ENCODE measurements around the gene AKAP13. TPM values are rescaled to one million over a fixed set of nuclear protein-coding genes. Genes with fewer than 3 reads are reported as not detected.

Gene AKAP13
- total and polyA plus RNA-seq, 5 donors from 2014 or later, result 106 to 482 (median 112) TPM

- DNase-seq, result no peak
- peak overlapping the region in 2 of 3 donors; percentile 6 to 69 for H3K27ac Mint-ChIP-seq
- H3K4me1 Mint-ChIP-seq, result peaks cover 29 to 58% (median 47%) of the 10 kb centered on the region in 4 donors
These were observed 217.8 kb downstream of the AKAP13 start for GRCh38 chr15:85598219-85598618.

GRCh38 chr15:85598718-85599398 is 218.5 kb downstream of the AKAP13 start:
- no peak overlapping the region for H3K27ac ChIP-seq (ENCODE audit: insufficient read depth, low read length, poor library complexity, severe bottlenecking)
- H3K4me3 Mint-ChIP-seq, result no peak overlapping the region

More at GRCh38 chr15:85598219-85598618, 217.8 kb downstream of the AKAP13 start:
- no peaks in the 10 kb centered on the region for H3K27me3 Mint-ChIP-seq
- H3K36me3 Mint-ChIP-seq, result peaks cover 3% of the 10 kb centered on the region
- H3K36me3 ChIP-seq (ENCODE audit: control insufficient read depth, insufficient read depth, low read length), result peaks cover 12% of the 10 kb centered on the region
- no peak overlapping the region for H3K4me3 ChIP-seq (ENCODE audit: low read depth, low read length)
- no peaks in the 10 kb centered on the region for H3K9me3 ChIP-seq (ENCODE audit: control insufficient read depth in 2 of 2, low read length in 2 of 2)
- H3K4me1 ChIP-seq (ENCODE audit: control insufficient read depth, insufficient read depth, low read length, poor library complexity, severe bottlenecking), result peaks cover 20% of the 10 kb centered on the region
- no peak for ATAC-seq (ENCODE audit: low read depth in 2 of 2)
- H3K4me3 Mint-ChIP-seq, result peak overlapping the region in 1 of 4 donors; percentile 3
- H3K27ac ChIP-seq (ENCODE audit: insufficient read depth, low read length, poor library complexity, severe bottlenecking), result no peak overlapping the region
- no peaks in the 10 kb centered on the region for H3K9me3 Mint-ChIP-seq
- no peaks in the 10 kb centered on the region for H3K27me3 ChIP-seq (ENCODE audit: control insufficient read depth, insufficient read depth, low read length)

GRCh38 chr15:85600001-85600400 is 219.6 kb downstream of the AKAP13 start:
- H3K4me3 Mint-ChIP-seq, result no peak overlapping the region
- Histone ChIP-seq H3K4me1 (ENCODE audit: control insufficient read depth, insufficient read depth, low read length, poor library complexity, severe bottlenecking) (peaks cover 20% of the 10 kb centered on the region), H3K27ac (ENCODE audit: insufficient read depth, low read length, poor library complexity, severe bottlenecking) (no peak overlapping the region), H3K4me3 (ENCODE audit: low read depth, low read length) (no peak overlapping the region), H3K9me3 (ENCODE audit: control insufficient read depth in 2 of 2, low read length in 2 of 2) (no peaks in the 10 kb centered on the region), H3K36me3 (ENCODE audit: control insufficient read depth, insufficient read depth, low read length) (peaks cover 21% of the 10 kb centered on the region), H3K27me3 (ENCODE audit: control insufficient read depth, insufficient read depth, low read length) (no peaks in the 10 kb centered on the region)
- ATAC-seq (ENCODE audit: low read depth in 2 of 2) (no peak), DNase-seq (no peak)
- peaks cover 28 to 64% (median 45%) of the 10 kb centered on the region in 4 donors for H3K4me1 Mint-ChIP-seq
- no peaks in the 10 kb centered on the region for H3K9me3 Mint-ChIP-seq
- H3K27me3 Mint-ChIP-seq, result no peaks in the 10 kb centered on the region
- H3K27ac Mint-ChIP-seq, result peak overlapping the region in 1 of 3 donors; percentile 8
- peaks cover 12% of the 10 kb centered on the region for H3K36me3 Mint-ChIP-seq

More at GRCh38 chr15:85598718-85599398, 218.5 kb downstream of the AKAP13 start:
- Mint-ChIP-seq H3K27ac (no peak overlapping the region), H3K9me3 (no peaks in the 10 kb centered on the region), H3K27me3 (no peaks in the 10 kb centered on the region), H3K36me3 (peaks cover 8% of the 10 kb centered on the region), H3K4me1 (peaks cover 31 to 59% (median 50%) of the 10 kb centered on the region in 4 donors)
- peaks cover 20% of the 10 kb centered on the region for H3K4me1 ChIP-seq (ENCODE audit: control insufficient read depth, insufficient read depth, low read length, poor library complexity, severe bottlenecking)
- H3K27me3 ChIP-seq (ENCODE audit: control insufficient read depth, insufficient read depth, low read length), result no peaks in the 10 kb centered on the region
- H3K9me3 ChIP-seq (ENCODE audit: control insufficient read depth in 2 of 2, low read length in 2 of 2), result no peaks in the 10 kb centered on the region
- no peak for DNase-seq
- no peak for ATAC-seq (ENCODE audit: low read depth in 2 of 2)
- no peak overlapping the region for H3K4me3 ChIP-seq (ENCODE audit: low read depth, low read length)
- peaks cover 18% of the 10 kb centered on the region for H3K36me3 ChIP-seq (ENCODE audit: control insufficient read depth, insufficient read depth, low read length)

GRCh38 chr15:85603160-85603559 is 222.8 kb downstream of the AKAP13 start:
- Histone ChIP-seq H3K4me3 (ENCODE audit: low read depth, low read length) (no peak overlapping the region), H3K27me3 (ENCODE audit: control insufficient read depth, insufficient read depth, low read length) (no peaks in the 10 kb centered on the region), H3K27ac (ENCODE audit: insufficient read depth, low read length, poor library complexity, severe bottlenecking) (no peak overlapping the region), H3K36me3 (ENCODE audit: control insufficient read depth, insufficient read depth, low read length) (peaks cover 25% of the 10 kb centered on the region), H3K4me1 (ENCODE audit: control insufficient read depth, insufficient read depth, low read length, poor library complexity, severe bottlenecking) (peaks cover 12% of the 10 kb centered on the region), H3K9me3 (ENCODE audit: control insufficient read depth in 2 of 2, low read length in 2 of 2) (no peaks in the 10 kb centered on the region)
- no peaks in the 10 kb centered on the region for H3K9me3 Mint-ChIP-seq
- no peaks in the 10 kb centered on the region for H3K27me3 Mint-ChIP-seq
- H3K27ac Mint-ChIP-seq, result peak overlapping the region in 1 of 3 donors; percentile 2
- H3K36me3 Mint-ChIP-seq, result peaks cover 18% of the 10 kb centered on the region
- DNase-seq (no peak), ATAC-seq (ENCODE audit: low read depth in 2 of 2) (no peak)
- H3K4me3 Mint-ChIP-seq, result peak overlapping the region in 1 of 4 donors; percentile 66
- peaks cover 28 to 37% (median 35%) of the 10 kb centered on the region in 4 donors for H3K4me1 Mint-ChIP-seq

GRCh38 chr15:85603703-85604102 is 223.3 kb downstream of the AKAP13 start:
- Histone ChIP-seq H3K36me3 (ENCODE audit: control insufficient read depth, insufficient read depth, low read length) (peaks cover 23% of the 10 kb centered on the region), H3K27me3 (ENCODE audit: control insufficient read depth, insufficient read depth, low read length) (no peaks in the 10 kb centered on the region), H3K27ac (ENCODE audit: insufficient read depth, low read length, poor library complexity, severe bottlenecking) (no peak overlapping the region), H3K4me1 (ENCODE audit: control insufficient read depth, insufficient read depth, low read length, poor library complexity, severe bottlenecking) (peaks cover 12% of the 10 kb centered on the region), H3K9me3 (ENCODE audit: control insufficient read depth in 2 of 2, low read length in 2 of 2) (no peaks in the 10 kb centered on the region), H3K4me3 (ENCODE audit: low read depth, low read length) (no peak overlapping the region)
- Mint-ChIP-seq H3K36me3 (peaks cover 17% of the 10 kb centered on the region), H3K4me3 (peak overlapping the region in 1 of 4 donors; percentile 66), H3K27ac (peak overlapping the region in 1 of 3 donors; percentile 2), H3K27me3 (no peaks in the 10 kb centered on the region), H3K9me3 (no peaks in the 10 kb centered on the region), H3K4me1 (peaks cover 28 to 34% (median 33%) of the 10 kb centered on the region in 4 donors)
- ATAC-seq (ENCODE audit: low read depth in 2 of 2) (no peak), DNase-seq (no peak)

GRCh38 chr15:85604194-85604593 is 223.8 kb downstream of the AKAP13 start:
- Mint-ChIP-seq H3K27ac (peak overlapping the region in 1 of 3 donors; percentile 41), H3K27me3 (no peaks in the 10 kb centered on the region), H3K4me3 (no peak overlapping the region), H3K36me3 (peaks cover 17% of the 10 kb centered on the region), H3K9me3 (no peaks in the 10 kb centered on the region), H3K4me1 (peaks cover 28 to 34% (median 32%) of the 10 kb centered on the region in 4 donors)
- H3K27ac ChIP-seq (ENCODE audit: insufficient read depth, low read length, poor library complexity, severe bottlenecking), result no peak overlapping the region
- peaks cover 23% of the 10 kb centered on the region for H3K36me3 ChIP-seq (ENCODE audit: control insufficient read depth, insufficient read depth, low read length)
- no peak for ATAC-seq (ENCODE audit: low read depth in 2 of 2)
- H3K27me3 ChIP-seq (ENCODE audit: control insufficient read depth, insufficient read depth, low read length), result no peaks in the 10 kb centered on the region
- DNase-seq, result no peak
- no peak overlapping the region for H3K4me3 ChIP-seq (ENCODE audit: low read depth, low read length)
- H3K9me3 ChIP-seq (ENCODE audit: control insufficient read depth in 2 of 2, low read length in 2 of 2), result no peaks in the 10 kb centered on the region
- H3K4me1 ChIP-seq (ENCODE audit: control insufficient read depth, insufficient read depth, low read length, poor library complexity, severe bottlenecking), result peaks cover 12% of the 10 kb centered on the region

GRCh38 chr15:85606738-85607137 is 226.3 kb downstream of the AKAP13 start:
- Histone ChIP-seq H3K4me3 (ENCODE audit: low read depth, low read length) (peak overlapping the region; percentile 11), H3K9me3 (ENCODE audit: control insufficient read depth in 2 of 2, low read length in 2 of 2) (no peaks in the 10 kb centered on the region), H3K27me3 (ENCODE audit: control insufficient read depth, insufficient read depth, low read length) (no peaks in the 10 kb centered on the region), H3K4me1 (ENCODE audit: control insufficient read depth, insufficient read depth, low read length, poor library complexity, severe bottlenecking) (peaks cover 12% of the 10 kb centered on the region), H3K36me3 (ENCODE audit: control insufficient read depth, insufficient read depth, low read length) (peaks cover 29% of the 10 kb centered on the region), H3K27ac (ENCODE audit: insufficient read depth, low read length, poor library complexity, severe bottlenecking) (no peak overlapping the region)
- peaks cover 26% of the 10 kb centered on the region for H3K36me3 Mint-ChIP-seq
- peaks cover 23 to 34% (median 28%) of the 10 kb centered on the region in 4 donors for H3K4me1 Mint-ChIP-seq
- DNase-seq (no peak), ATAC-seq (ENCODE audit: low read depth in 2 of 2) (no peak)
- no peaks in the 10 kb centered on the region for H3K9me3 Mint-ChIP-seq
- peak overlapping the region; percentile 49 to 73 (median 66) for H3K27ac Mint-ChIP-seq
- H3K4me3 Mint-ChIP-seq, result no peak overlapping the region
- no peaks in the 10 kb centered on the region for H3K27me3 Mint-ChIP-seq
